Measurements from ENCODE around the gene CLCN4.

The CLCN4 gene

DNA sequence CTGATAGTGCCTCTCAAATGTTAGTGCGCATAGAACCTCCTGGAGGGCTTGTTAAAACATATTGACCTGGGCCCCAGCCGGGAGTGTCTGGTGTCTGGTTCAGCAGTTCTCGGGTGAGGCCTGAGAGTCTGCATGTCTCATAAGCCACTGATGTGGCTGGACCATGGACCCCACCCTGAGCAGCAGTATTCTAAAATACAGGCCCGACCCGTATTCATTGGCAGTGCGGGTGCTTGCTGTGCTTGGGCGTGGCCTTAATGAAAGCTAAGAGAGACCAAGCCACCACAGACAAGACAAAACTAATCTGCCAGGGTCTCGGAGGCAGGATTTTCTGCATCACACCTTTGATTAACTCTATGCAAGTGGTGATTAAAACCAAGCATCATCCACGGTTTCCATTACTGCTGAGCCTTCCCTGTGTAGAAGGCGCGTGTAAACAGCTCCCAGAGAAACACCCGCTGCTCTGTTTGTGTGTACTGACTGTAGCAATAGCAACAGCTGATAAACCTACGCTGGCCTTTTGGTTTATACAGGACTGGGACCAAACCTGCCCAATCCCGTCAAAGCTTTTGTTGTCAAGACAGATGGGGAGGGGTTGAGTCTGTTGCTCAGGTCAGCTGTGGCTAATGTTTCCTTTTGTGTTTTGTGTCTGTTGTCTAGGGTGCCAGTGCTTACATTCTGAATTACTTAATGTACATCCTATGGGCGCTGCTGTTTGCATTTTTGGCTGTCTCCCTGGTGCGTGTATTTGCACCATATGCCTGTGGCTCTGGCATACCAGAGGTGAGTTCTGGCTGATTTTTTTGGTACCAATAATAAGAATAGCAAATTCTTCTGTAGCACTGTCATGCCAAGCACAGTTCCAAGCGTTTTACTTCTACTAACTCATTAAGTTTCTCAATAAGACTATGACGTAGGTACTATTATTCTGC is 40.8 kb downstream of the CLCN4 start:
- DNase-seq (ENCODE audit: low spot score) = no peak

DNA sequence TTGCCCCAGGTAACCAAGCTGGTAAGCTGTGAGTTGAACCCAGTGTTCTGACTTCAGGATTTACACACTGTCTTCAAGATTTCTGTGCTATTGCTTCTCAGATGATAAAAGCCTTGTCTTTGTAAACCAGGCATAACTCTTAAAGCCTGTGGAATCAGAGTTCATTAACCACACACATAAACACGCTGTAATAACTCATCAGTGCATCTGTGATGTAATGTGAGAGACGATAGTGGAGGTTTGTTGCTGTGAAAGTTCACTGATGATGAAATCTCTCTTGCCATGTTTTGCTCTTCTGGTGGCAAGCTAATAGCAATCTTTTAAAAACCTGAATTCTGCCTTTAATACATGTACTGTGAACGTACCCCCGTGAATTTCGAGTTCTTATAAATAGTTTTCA is 41.5 kb downstream of the CLCN4 start:
- DNase-seq (ENCODE audit: low spot score) = no peak

DNA sequence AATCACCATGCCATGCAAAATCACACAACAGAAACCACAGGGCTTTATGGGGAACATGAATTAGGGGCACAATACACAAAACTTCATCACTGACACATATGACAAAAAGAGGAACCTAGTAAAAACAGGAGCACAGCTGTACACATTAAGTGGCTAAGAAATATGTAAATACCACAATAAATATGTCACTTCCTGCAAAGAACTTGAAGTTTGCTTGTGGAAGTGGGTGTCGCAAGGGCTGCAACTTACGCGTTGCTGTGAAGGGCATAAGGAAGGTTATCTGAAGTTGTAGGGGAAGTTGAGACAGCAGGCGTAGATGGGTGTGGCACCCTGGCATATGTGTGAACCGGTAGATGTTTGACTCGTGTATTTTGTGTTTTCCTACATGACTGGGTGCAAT is 42.4 kb downstream of the CLCN4 start:
- DNase-seq (ENCODE audit: low spot score) = peak; percentile 40

- DNase-seq (ENCODE audit: low spot score) = no peak
These were observed 46.8 kb downstream of the CLCN4 start for GRCh38 chrX:10203617-10204016.

GRCh38 chrX:10206317-10206716 is 49.5 kb downstream of the CLCN4 start:
- no peak for DNase-seq (ENCODE audit: low spot score)

- no peak for DNase-seq (ENCODE audit: low spot score)
These were observed 51.6 kb downstream of the CLCN4 start for GRCh38 chrX:10208281-10208856.

- DNase-seq (ENCODE audit: low spot score) = no peak
These were observed 52.2 kb downstream of the CLCN4 start for GRCh38 chrX:10208953-10209352.

- DNase-seq (ENCODE audit: low spot score) = no peak
These were observed 55.6 kb downstream of the CLCN4 start for GRCh38 chrX:10212395-10212794.

DNA sequence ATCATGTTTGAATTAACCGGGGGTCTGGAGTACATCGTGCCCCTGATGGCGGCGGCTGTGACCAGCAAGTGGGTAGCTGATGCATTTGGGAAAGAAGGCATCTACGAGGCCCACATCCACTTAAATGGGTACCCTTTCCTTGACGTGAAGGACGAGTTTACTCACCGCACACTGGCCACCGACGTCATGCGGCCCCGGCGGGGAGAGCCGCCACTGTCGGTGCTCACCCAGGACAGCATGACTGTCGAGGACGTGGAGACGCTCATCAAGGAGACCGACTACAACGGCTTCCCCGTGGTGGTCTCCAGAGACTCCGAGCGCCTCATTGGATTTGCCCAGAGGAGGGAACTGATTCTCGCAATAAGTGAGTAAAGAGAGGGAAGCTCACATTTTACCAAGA is 56.9 kb downstream of the CLCN4 start:
- DNase-seq (ENCODE audit: low spot score) = no peak

DNA sequence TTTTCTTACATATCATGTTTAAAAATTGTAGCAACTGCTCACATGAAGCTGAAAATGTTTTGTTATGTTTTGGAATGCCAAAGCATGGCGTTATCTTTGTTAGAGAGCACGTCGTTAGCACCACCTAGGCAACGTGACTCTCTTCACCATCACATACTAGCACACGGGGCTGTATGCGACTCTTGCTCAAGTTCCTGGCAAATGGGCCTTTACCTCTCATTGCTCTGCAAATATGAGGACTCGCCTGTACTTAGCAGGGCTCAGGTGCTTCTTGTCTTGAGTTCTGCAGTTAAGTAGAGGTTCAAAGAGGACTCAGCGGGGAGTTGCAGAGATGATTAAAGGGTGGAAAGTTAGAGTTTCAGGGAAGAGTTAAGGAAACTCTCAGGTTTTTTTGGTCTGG is 59.4 kb downstream of the CLCN4 start:
- no peak for DNase-seq (ENCODE audit: low spot score)

DNA sequence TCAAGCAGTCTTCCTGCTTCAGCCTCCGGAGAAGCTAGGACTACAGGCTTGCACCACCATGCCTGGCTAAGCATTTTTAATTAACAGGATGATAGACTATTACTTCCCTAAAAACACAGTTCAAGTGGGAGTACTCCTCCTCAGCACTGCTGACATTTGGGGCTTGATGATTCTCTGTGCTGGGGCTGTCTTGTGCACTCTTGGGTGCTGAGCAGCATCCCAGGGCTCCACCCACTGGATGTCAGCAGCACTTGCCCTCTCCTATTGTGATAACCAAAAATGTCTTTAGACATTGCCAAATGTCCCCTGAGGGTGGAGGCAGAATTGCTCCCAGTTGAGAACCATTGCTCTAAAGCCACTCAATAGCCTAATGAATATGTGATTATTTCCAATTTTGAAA is 60.4 kb downstream of the CLCN4 start:
- peak; percentile 12 for DNase-seq (ENCODE audit: low spot score)

DNA sequence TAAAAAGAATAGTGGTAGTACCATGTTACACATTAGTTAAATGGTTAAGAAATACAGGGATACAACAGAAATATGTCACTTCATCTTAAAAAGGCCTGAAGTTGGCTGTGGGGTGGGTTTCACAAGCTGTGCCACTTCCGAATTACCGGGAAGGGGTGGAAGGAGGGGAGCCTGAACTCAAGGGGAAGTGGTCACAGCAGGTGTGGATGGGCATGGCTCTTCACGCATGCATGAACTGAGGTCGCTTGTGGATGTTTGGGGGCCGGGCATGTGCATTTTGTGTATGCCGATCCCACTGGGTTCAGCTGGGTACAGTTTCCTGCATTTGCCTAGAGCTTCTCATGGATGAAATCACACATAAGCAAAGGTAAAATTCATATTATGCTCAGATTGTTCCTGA is 64.9 kb downstream of the CLCN4 start:
- no peak for DNase-seq (ENCODE audit: low spot score)

DNA sequence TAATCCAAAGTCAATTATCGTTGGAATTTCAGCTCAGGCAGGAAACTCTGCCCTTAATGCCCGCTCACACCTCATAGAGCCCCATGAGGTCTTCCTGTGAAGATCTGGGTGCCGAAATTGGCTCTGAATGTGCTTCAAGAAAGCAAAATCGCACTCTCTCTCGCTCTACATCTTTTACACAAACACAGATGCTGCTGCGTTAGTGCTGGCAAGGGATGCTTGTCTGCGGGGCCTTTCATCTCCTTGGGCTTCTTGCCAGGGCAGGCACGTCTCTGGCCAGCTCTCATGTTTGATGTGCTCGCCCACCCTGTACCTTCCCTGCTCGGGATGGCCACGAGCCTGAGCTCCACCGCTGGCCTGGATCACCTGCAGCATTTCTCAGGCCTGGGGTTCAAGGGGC is 66.5 kb downstream of the CLCN4 start:
- no peak for DNase-seq (ENCODE audit: low spot score)

DNA sequence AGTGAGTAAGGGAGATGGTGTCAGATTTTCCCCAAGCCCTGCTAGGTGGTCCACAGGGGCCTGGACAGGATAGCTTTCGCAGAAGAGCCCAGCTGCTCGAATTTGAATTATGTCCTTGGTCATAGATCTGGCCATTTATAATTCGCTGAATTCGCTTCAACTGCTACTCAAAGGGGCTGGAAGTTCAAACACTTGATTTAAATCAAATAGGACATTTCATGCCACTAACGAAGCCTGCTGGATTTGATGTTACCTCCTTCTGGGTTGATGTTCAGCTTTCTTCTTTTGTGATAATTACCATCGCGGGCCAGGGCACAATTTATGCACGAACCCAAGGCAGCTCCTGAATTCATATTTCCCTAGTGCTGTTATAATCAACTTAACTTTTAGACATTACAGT is 67.0 kb downstream of the CLCN4 start:
- DNase-seq (ENCODE audit: low spot score) = no peak

DNA sequence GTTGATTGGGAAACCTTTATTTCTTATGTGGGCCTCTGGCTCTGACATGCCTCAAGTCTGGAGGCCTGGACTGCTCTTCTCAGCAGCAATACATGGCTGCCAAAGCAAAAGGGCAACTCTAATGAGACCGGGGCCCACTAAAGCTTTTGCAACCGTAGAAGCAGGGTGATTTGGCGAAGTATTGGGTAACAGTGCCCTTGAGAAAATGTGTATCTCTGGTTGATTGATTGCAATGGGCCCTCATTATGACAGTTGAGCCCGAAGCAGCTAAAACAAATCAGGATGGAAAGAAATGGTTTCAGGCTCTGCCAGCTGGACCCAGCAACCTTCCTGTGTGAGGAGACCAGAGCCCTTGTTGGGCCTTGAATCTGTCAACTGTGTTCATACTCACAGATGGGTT is 73.4 kb downstream of the CLCN4 start:
- DNase-seq (ENCODE audit: low spot score) = no peak

- no peak for DNase-seq (ENCODE audit: low spot score)
These were observed 74.7 kb downstream of the CLCN4 start for GRCh38 chrX:10231461-10231860.

- no peak for DNase-seq (ENCODE audit: low spot score)
These were observed 76.4 kb downstream of the CLCN4 start for GRCh38 chrX:10233173-10233572.

DNA sequence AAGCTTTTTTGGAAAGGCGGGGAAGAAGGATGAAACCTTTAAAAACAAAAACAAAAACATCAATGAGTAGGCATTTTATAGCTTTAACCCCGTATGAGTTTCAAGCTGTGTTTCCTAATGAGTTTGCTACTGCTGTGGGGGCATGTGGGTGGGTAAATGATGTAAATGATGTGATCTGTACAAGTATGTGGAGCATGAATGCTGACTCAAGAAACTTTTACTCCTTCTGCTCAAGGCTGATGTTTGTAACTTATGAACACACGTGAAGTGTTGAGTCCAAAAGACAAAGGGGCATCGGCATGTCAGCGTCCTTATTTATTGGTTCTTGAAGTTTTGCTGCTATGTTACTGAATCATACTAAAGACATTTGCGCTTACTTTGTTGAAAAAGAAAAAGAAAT is 76.9 kb downstream of the CLCN4 start:
- no peak for DNase-seq (ENCODE audit: low spot score)

- DNase-seq (ENCODE audit: low spot score) = no peak
These were observed 79.1 kb downstream of the CLCN4 start for GRCh38 chrX:10235851-10236250.

DNA sequence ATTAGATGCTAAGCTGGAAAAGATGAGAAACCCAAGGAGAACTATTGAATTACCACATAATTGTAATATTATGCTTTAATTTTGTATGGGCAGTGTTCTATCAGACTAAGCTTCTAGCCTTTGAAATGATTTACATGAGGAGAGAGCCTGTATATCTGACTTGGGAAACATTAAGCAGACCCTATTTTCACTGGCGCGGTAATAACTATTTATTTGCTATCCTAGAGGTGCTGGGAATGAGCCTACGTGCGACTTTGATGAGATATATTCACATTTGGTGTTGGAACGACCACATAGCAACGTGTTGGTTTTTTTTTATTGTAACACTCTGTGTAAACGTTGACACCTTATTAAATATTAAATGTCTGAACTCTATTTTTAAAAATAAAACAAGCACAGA is 80.5 kb downstream of the CLCN4 start:
- DNase-seq (ENCODE audit: low spot score) = no peak

DNA sequence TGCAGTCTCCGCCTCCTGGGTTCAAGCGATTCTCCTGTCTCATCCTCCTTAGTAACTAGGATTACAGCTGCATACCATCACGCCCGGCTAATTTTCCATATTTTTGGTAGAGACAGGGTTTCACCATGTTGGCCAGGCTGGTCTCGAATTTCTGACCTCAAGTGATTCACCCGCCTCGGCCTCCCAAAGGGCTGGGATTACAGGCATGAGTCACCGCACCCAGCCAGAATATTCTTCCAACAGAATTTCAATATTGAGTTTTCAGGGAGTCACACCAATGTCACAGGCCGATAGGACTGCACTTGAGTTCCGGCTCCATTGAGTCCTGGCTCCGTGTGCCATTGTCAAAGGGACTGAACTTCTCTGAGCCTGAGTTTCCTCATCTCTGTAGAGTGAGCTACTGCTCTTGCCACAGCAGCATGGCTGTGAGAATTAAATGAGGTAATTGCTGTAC is 82.9 kb downstream of the CLCN4 start:
- DNase-seq (ENCODE audit: low spot score) = no peak

GRCh38 chrX:10240918-10241317 is 84.1 kb downstream of the CLCN4 start:
- DNase-seq (ENCODE audit: low spot score) = no peak

GRCh38 chrX:10242026-10242425 is 85.3 kb downstream of the CLCN4 start:
- DNase-seq (ENCODE audit: low spot score) = no peak

DNA sequence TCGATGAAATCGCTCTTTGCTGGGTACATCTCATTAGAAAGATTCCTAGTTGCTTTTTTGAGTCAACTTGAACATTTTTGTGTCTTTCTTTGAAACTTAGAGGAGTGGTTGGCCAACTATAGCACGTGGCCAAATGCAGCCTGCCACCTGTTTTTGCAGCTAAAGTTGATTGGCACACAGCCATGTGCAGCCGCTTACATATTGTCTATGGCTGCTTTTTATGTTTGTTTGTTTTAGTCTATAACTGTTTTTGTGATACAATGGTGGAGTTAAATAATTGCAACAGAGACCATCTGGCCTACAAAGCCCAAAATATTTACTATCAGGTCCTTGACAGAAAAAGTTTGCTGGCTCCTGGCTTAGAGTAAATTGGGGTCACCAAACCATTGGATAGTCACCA is 86.3 kb downstream of the CLCN4 start:
- no peak for DNase-seq (ENCODE audit: low spot score)

Measured in hematopoietic multipotent progenitor cell treated with erythropoietin and hydrocortisone succinate and interleukin-3 and kit ligand, for 15 days (in vitro differentiated cells).